Osteocyte (in vitro differentiated cells): ENCODE measurements around the gene SPECC1. TPM values are rescaled to one million over a fixed set of nuclear protein-coding genes. Genes with fewer than 3 reads are reported as not detected.
A peak's percentile ranks its signal among the peaks of the same experiment; 100 is the strongest.
"Not testable (repeated sequence)": the region's sequence is repeated elsewhere in the genome, so short reads cannot be mapped to it uniquely, and the experiment has no call there.

Source experiments
- DNase-seq: peaks from one replicate; pipeline ENCODE4 v3.0.0; 2021; ENCODE audit warnings: mixed read lengths; ENCODE audit not compliant: unreplicated experiment; ENCODE audit errors: extremely low spot score
- H3K27ac Mint-ChIP-seq: one replicate; pipeline ENCODE4 v1.8.0; 2021; ENCODE audit warnings: mild to moderate bottlenecking, mixed read lengths; ENCODE audit not compliant: unreplicated experiment
- H3K27me3 Mint-ChIP-seq: one replicate; pipeline ENCODE4 v1.8.0; 2021; ENCODE audit warnings: mixed read lengths; ENCODE audit not compliant: unreplicated experiment
- H3K36me3 Mint-ChIP-seq: one replicate; pipeline ENCODE4 v1.8.0; 2021; ENCODE audit warnings: mixed read lengths; ENCODE audit not compliant: unreplicated experiment
- H3K4me1 Mint-ChIP-seq: one replicate; pipeline ENCODE4 v1.8.0; 2021; ENCODE audit warnings: mixed read lengths; ENCODE audit not compliant: unreplicated experiment
- H3K4me3 Mint-ChIP-seq: one replicate; pipeline ENCODE4 v1.8.0; 2021; ENCODE audit warnings: mild to moderate bottlenecking, moderate library complexity, mixed read lengths; ENCODE audit not compliant: unreplicated experiment
- H3K9me3 Mint-ChIP-seq: one replicate; pipeline ENCODE4 v1.8.0; 2021; ENCODE audit warnings: mixed read lengths; ENCODE audit not compliant: unreplicated experiment
- CTCF ChIP-seq: fragments of 200-600 bp; sonication (generic); IDR thresholded peaks from 2 replicates; pipeline ENCODE4 v1.5.0; 2021; ENCODE audit warnings: antibody characterized with exemption, mild to moderate bottlenecking, moderate library complexity
- total RNA-seq: library from RNA; stranded (reverse); gene quantifications from 2 replicates; pipeline ENCODE4 v1.2.1, GENCODE V29; 2021

SPECC1 gene
- total RNA-seq, 1 donor from 2014 or later = 12.1 TPM

- H3K9me3 Mint-ChIP-seq = no peaks in the 10 kb centered on the region
- peaks cover 6% of the 10 kb centered on the region for H3K36me3 Mint-ChIP-seq
- H3K4me3 Mint-ChIP-seq = no peak overlapping the region
- no peaks in the 10 kb centered on the region for H3K27me3 Mint-ChIP-seq
- no peak for TF ChIP-seq CTCF
- no peak for DNase-seq
- peaks cover 8% of the 10 kb centered on the region for H3K4me1 Mint-ChIP-seq
- no peak overlapping the region for H3K27ac Mint-ChIP-seq
Observed at GRCh38 chr17:20260268-20260667, 251.1 kb downstream of the SPECC1 start.

DNA sequence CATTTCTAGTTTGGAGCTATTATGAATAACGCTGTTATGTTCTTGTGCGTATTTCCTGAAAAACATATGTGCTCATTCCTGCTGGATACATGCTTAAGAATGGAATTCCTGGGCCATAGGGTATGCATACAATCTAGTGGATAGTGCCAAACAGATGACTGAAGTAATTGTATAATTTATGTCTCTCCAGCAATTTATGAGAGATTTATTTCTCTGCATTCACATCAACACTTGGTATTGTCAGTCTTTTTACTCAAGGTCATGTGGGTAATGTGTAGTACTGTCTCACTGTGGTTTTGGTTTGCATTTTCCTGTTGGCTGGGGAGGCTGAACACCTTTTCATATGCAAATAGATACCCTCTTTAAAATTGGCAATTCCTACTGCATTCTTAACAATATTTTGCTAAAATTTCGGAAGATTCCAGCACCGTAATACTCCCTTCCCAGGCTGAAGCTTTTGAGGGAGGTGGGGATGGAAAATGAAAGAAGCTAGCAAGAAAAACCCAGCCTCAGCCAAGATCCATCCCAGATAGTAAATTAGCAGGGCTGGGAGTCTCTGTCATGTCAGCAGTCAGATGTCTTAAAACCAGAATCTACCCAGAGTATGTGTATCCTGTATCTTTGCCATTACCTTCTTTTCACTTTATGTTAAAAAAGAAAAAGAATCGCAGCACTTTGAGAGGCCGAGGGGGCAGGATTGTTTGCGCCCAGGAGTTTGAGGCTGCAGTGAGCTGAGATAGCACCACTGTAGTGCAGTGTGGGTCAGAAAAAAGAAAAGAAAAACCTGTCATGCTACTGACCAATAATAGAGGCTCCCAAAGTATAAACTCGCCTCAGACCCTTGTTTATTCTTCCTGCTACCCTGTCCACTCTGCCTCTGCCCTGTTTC is 253.3 kb downstream of the SPECC1 start:
- Mint-ChIP-seq H3K27me3 (no peaks in the 10 kb centered on the region), H3K27ac (no peak overlapping the region), H3K4me1 (peaks cover 14% of the 10 kb centered on the region), H3K4me3 (no peak overlapping the region), H3K9me3 (no peaks in the 10 kb centered on the region), H3K36me3 (peaks cover 6% of the 10 kb centered on the region)
- no peak for DNase-seq
- no peak for TF ChIP-seq CTCF

DNA sequence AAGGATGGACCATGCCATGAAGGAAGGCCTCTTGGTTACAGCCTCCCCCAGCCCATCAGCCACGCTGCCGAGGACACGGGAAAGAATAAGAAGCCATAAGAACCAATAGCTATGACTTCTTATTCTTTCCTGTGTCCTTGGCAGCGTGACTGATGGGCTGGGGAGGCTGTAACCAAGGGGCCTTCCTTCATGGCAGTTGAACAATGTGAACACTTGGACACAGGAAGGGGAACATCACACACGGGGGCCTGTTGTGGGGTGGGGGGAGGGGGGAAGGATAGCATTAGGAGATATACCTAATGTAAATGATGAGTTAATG is 253.9 kb downstream of the SPECC1 start:
- DNase-seq, H3K27ac Mint-ChIP-seq, H3K4me3 Mint-ChIP-seq, H3K27me3 Mint-ChIP-seq, H3K36me3 Mint-ChIP-seq, H3K9me3 Mint-ChIP-seq: not testable (repeated sequence)
- peaks cover 17% of the 10 kb centered on the region for H3K4me1 Mint-ChIP-seq

- DNase-seq = no peak
- Mint-ChIP-seq H3K27me3 (no peaks in the 10 kb centered on the region), H3K27ac (peak overlapping the region; percentile 23), H3K36me3 (no peaks in the 10 kb centered on the region), H3K9me3 (no peaks in the 10 kb centered on the region), H3K4me3 (no peak overlapping the region), H3K4me1 (peaks cover 17% of the 10 kb centered on the region)
- no peak for TF ChIP-seq CTCF
Observed at GRCh38 chr17:20263595-20263994, 254.4 kb downstream of the SPECC1 start.

- H3K27me3 Mint-ChIP-seq = no peaks in the 10 kb centered on the region
- H3K36me3 Mint-ChIP-seq = no peaks in the 10 kb centered on the region
- no peak overlapping the region for H3K27ac Mint-ChIP-seq
- no peak for DNase-seq
- TF ChIP-seq CTCF = no peak
- H3K4me1 Mint-ChIP-seq = peaks cover 17% of the 10 kb centered on the region
- no peaks in the 10 kb centered on the region for H3K9me3 Mint-ChIP-seq
- no peak overlapping the region for H3K4me3 Mint-ChIP-seq
Observed at GRCh38 chr17:20264996-20265395, 255.8 kb downstream of the SPECC1 start.
